Esophagus muscularis mucosa (tissue), 4 donors: ENCODE measurements around the gene SNX20. TPM values are rescaled to one million over a fixed set of nuclear protein-coding genes. Genes with fewer than 3 reads are reported as not detected.

Experiments used
- DNase-seq: peaks from one replicate; pipeline ENCODE4 v3.0.0-alpha.2; 2017; ENCODE audit errors: extremely low spot score
- H3K27ac ChIP-seq, 4 donors: fragments of 200-600 bp; sonication (generic); replicated peaks in 1 of 4; 1 replicate in 3 of 4; 2 replicates in 1 of 4; pipeline ENCODE4 v1.5.1; 2016 to 2019; ENCODE audit warnings: mild to moderate bottlenecking in 1 of 4
- H3K27me3 ChIP-seq, 4 donors: fragments of 200-600 bp; sonication (generic); one replicate each; pipeline versions ENCODE4 v1.5.1 to v1.6.0; 2016 to 2019
- H3K36me3 ChIP-seq, 4 donors: fragments of 200-600 bp; sonication (generic); one replicate each; pipeline ENCODE4 v1.5.1; 2016 to 2019
- H3K4me1 ChIP-seq, 4 donors: fragments of 200-600 bp; sonication (generic); one replicate each; pipeline ENCODE4 v1.5.1; 2016 to 2019
- H3K4me3 ChIP-seq, 4 donors: fragments of 200-600 bp; sonication (generic); 1 replicate in 2 of 4; 2 replicates in 2 of 4; pipeline ENCODE4 v1.5.1; 2016 to 2019; ENCODE audit warnings: mild to moderate bottlenecking in 4 of 4, moderate library complexity in 1 of 4
- H3K9me3 ChIP-seq, 4 donors: fragments of 200-600 bp; sonication (generic); 1 replicate in 3 of 4; 2 replicates in 1 of 4; pipeline ENCODE4 v1.5.1; 2016 to 2019
- CTCF ChIP-seq, 3 experiments: fragments of 200-600 bp in 2 of 3; fragments of 450-650 bp in 1 of 3; sonication (generic) in 2 of 3; IDR thresholded peaks; one replicate each; pipeline ENCODE4 v1.5.1; 2017 to 2019; ENCODE audit warnings: antibody characterized with exemption in 3 of 3, mild to moderate bottlenecking in 2 of 3, moderate library complexity in 1 of 3
- EP300 ChIP-seq: sonication (generic); formaldehyde crosslinking; IDR thresholded peaks from one replicate; pipeline ENCODE4 v1.6.1; 2017; ENCODE audit warnings: antibody characterized with exemption
- POLR2A ChIP-seq: fragments of 450-650 bp; IDR thresholded peaks from one replicate; pipeline ENCODE4 v1.6.1; 2017; ENCODE audit warnings: antibody characterized with exemption, moderate library complexity, mild to moderate bottlenecking, low read depth
- POLR2AphosphoS5 ChIP-seq, 2 donors: sonication (generic); formaldehyde crosslinking; IDR thresholded peaks; one replicate each; pipeline ENCODE4 v1.6.1; 2017; ENCODE audit warnings: antibody characterized with exemption in 2 of 2
- whole genome bisulfite sequencing: methylation state at CpG from one replicate; pipeline ENCODE4 v1.1.5; 2018; 5-methylcytosine and 5-hydroxymethylcytosine counted together
- intact Hi-C: fragments of 100-400 bp; cut with DNase I; formaldehyde crosslinking; loops from one replicate; pipeline ENCODE4 v1.15.1; 2023
- total RNA-seq, 4 donors: library from RNA; depleted of rRNA; stranded (reverse); fragments of >200 nt; gene quantifications; one replicate each; pipeline versions ENCODE4 v1.1.0 to v1.2.1, GENCODE V29; 2016

SNX20 gene
- total RNA-seq, 4 donors from 2014 or later, result 0.39 to 5.0 (median 1.8) TPM

GRCh38 chr16:50632927-50633800 is 47.9 kb downstream of the SNX20 start:
- Histone ChIP-seq H3K36me3 (peaks cover 0 to 88% (median 43%) of the 10 kb centered on the region in 4 donors), H3K9me3 (no peaks in the 10 kb centered on the region), H3K27ac (no peak overlapping the region), H3K4me1 (no peaks in the 10 kb centered on the region), H3K4me3 (no peak overlapping the region), H3K27me3 (no peaks in the 10 kb centered on the region)
- WGBS, result 93% methylated on average over 19 of the region's 30 CpGs
- TF ChIP-seq POLR2A, result no peak
- TF ChIP-seq POLR2AphosphoS5 (IDR thresholded peaks at IDR 0.05), result no peak
- no peak for TF ChIP-seq EP300
- no peak for TF ChIP-seq CTCF (IDR thresholded peaks at IDR 0.05)
- DNase-seq, result no peak
- intact Hi-C loops, result no loop called here

GRCh38 chr16:50631985-50632576 is 49.0 kb downstream of the SNX20 start:
- Histone ChIP-seq H3K27me3 (no peaks in the 10 kb centered on the region), H3K4me1 (peaks cover 7 to 9% (median 7%) of the 10 kb centered on the region in 4 donors), H3K36me3 (peaks cover 0 to 78% (median 41%) of the 10 kb centered on the region in 4 donors), H3K27ac (no peak overlapping the region), H3K4me3 (no peak overlapping the region), H3K9me3 (no peaks in the 10 kb centered on the region)
- no peak for TF ChIP-seq POLR2A
- TF ChIP-seq EP300, result no peak
- TF ChIP-seq CTCF (IDR thresholded peaks at IDR 0.05), result no peak
- no peak for TF ChIP-seq POLR2AphosphoS5 (IDR thresholded peaks at IDR 0.05)
- intact Hi-C loops, result no loop called here
- DNase-seq, result no peak
- 86% methylated on average over 21 of the region's 22 CpGs for WGBS

- Histone ChIP-seq H3K4me3 (no peak overlapping the region), H3K9me3 (no peaks in the 10 kb centered on the region), H3K27me3 (no peaks in the 10 kb centered on the region), H3K4me1 (peaks cover 11 to 16% (median 14%) of the 10 kb centered on the region in 4 donors), H3K36me3 (peaks cover 0 to 71% (median 41%) of the 10 kb centered on the region in 4 donors), H3K27ac (no peak overlapping the region)
- TF ChIP-seq CTCF (IDR thresholded peaks at IDR 0.05) (no peak), EP300 (no peak), POLR2A (no peak), POLR2AphosphoS5 (IDR thresholded peaks at IDR 0.05) (no peak)
- intact Hi-C loops, result no loop called here
- WGBS, result 76% methylated on average over 8 of the region's 8 CpGs
- no peak for DNase-seq
Observed at GRCh38 chr16:50631249-50631984, 49.7 kb downstream of the SNX20 start.

- no peak for TF ChIP-seq CTCF (IDR thresholded peaks at IDR 0.05)
- no peak for TF ChIP-seq POLR2AphosphoS5 (IDR thresholded peaks at IDR 0.05)
- TF ChIP-seq POLR2A, result no peak
- no peak for TF ChIP-seq EP300
- DNase-seq, result no peak
- no peak overlapping the region for H3K27ac ChIP-seq
- WGBS, result 98% methylated on average over 8 of the region's 11 CpGs
- H3K4me3 ChIP-seq, result no peak overlapping the region
- no peaks in the 10 kb centered on the region for H3K9me3 ChIP-seq
- H3K27me3 ChIP-seq, result no peaks in the 10 kb centered on the region
- intact Hi-C loops, result no loop called here
- H3K4me1 ChIP-seq, result peaks cover 11 to 25% (median 23%) of the 10 kb centered on the region in 4 donors
- H3K36me3 ChIP-seq, result peaks cover 0 to 76% (median 42%) of the 10 kb centered on the region in 4 donors
Observed at GRCh38 chr16:50630394-50631020, 50.6 kb downstream of the SNX20 start.
